WTC11 (cell line): ENCODE measurements around the gene MRPS34. TPM values are rescaled to one million over a fixed set of nuclear protein-coding genes. Genes with fewer than 3 reads are reported as not detected.

Experiments
- ATAC-seq: fragments of 200-7000 bp; cut with Tn5 transposase; 2 replicates; pipeline ENCODE4 v1.10.0; 2021; ENCODE audit warnings: mild to moderate bottlenecking, moderate library complexity
- CTCF ChIA-PET: fragments of 300-600 bp; sonication (Branson Sonifier 250); formaldehyde crosslinking; loops from one replicate; lab custom pipeline; 2021; ENCODE audit warnings: antibody characterized with exemption; lab: Charles Lee
- POLR2A ChIA-PET: fragments of 350-600 bp; sonication (Branson Sonifier 250); formaldehyde crosslinking; loops from one replicate; lab custom pipeline; 2021; ENCODE audit warnings: antibody characterized with exemption; lab: Charles Lee
- DNase-seq: peaks from one replicate; pipeline ENCODE4 v3.0.0; 2021; ENCODE audit warnings: low spot score
- H3K27ac Mint-ChIP-seq: 2 replicates; pipeline ENCODE4 v1.8.0; 2021; ENCODE audit warnings: mixed read lengths
- H3K27me3 Mint-ChIP-seq: 2 replicates; pipeline ENCODE4 v1.8.0; 2021; ENCODE audit warnings: low read depth, mild to moderate bottlenecking, moderate library complexity, mixed read lengths
- H3K36me3 Mint-ChIP-seq: 2 replicates; pipeline ENCODE4 v1.8.0; 2021; ENCODE audit warnings: mixed read lengths
- H3K4me1 Mint-ChIP-seq: 2 replicates; pipeline ENCODE4 v1.8.0; 2022; ENCODE audit warnings: mixed read lengths
- H3K4me3 Mint-ChIP-seq: 2 replicates; pipeline ENCODE4 v1.8.0; 2021; ENCODE audit warnings: mild to moderate bottlenecking, moderate library complexity, mixed read lengths
- H3K9me3 Mint-ChIP-seq: 2 replicates; pipeline ENCODE4 v1.8.0; 2021; ENCODE audit warnings: mixed read lengths
- ARID4B ChIP-seq: sonication (generic); formaldehyde crosslinking; IDR thresholded peaks from 2 replicates; pipeline ENCODE4 v1.8.0; 2023; ENCODE audit warnings: missing genetic modification reagents, mild to moderate bottlenecking, borderline replicate concordance
- CBFB ChIP-seq: sonication (generic); formaldehyde crosslinking; IDR thresholded peaks from 2 replicates; pipeline ENCODE4 v1.8.1; 2022; ENCODE audit warnings: mild to moderate bottlenecking, low read depth, missing genetic modification reagents
- ELF4 ChIP-seq: sonication (generic); formaldehyde crosslinking; IDR thresholded peaks from 2 replicates; pipeline ENCODE4 v1.8.1; 2022; ENCODE audit warnings: low read depth, mild to moderate bottlenecking, moderate library complexity, missing genetic modification reagents
- ESRRA ChIP-seq: sonication (generic); formaldehyde crosslinking; IDR thresholded peaks from 2 replicates; pipeline ENCODE4 v1.8.1; 2022; ENCODE audit warnings: mild to moderate bottlenecking, missing genetic modification reagents, borderline replicate concordance
- ETV6 ChIP-seq: sonication (generic); formaldehyde crosslinking; IDR thresholded peaks from 2 replicates; pipeline ENCODE4 v1.8.1; 2022; ENCODE audit warnings: mild to moderate bottlenecking, missing genetic modification reagents
- HMGXB4 ChIP-seq: sonication (generic); formaldehyde crosslinking; IDR thresholded peaks from 2 replicates; pipeline ENCODE4 v1.8.1; 2023; ENCODE audit warnings: mild to moderate bottlenecking, moderate library complexity, missing genetic modification reagents
- IRF1 ChIP-seq: sonication (generic); formaldehyde crosslinking; IDR thresholded peaks from 2 replicates; pipeline ENCODE4 v1.8.0; 2023; ENCODE audit warnings: missing genetic modification reagents
- IRF2 ChIP-seq: sonication (generic); formaldehyde crosslinking; IDR thresholded peaks from 2 replicates; pipeline ENCODE4 v1.8.0; 2022; ENCODE audit warnings: low read depth, missing genetic modification reagents, borderline replicate concordance
- JUN ChIP-seq: sonication (generic); formaldehyde crosslinking; IDR thresholded peaks from 2 replicates; pipeline ENCODE4 v1.8.0; 2023; ENCODE audit warnings: mild to moderate bottlenecking, missing genetic modification reagents
- NFATC4 ChIP-seq: fragments of 250-450 bp; sonication (Bioruptor Pico); IDR thresholded peaks from 2 replicates; pipeline ENCODE4 v1.9.0; 2021; ENCODE audit warnings: mild to moderate bottlenecking
- NR2C2 ChIP-seq: sonication (generic); formaldehyde crosslinking; IDR thresholded peaks from 2 replicates; pipeline ENCODE4 v1.8.0; 2022; ENCODE audit warnings: mild to moderate bottlenecking, missing genetic modification reagents
- PRDM15 ChIP-seq: sonication (generic); formaldehyde crosslinking; IDR thresholded peaks from 2 replicates; pipeline ENCODE4 v1.8.0; 2022; ENCODE audit warnings: missing genetic modification reagents
- SMAD4 ChIP-seq: sonication (generic); formaldehyde crosslinking; IDR thresholded peaks from 2 replicates; pipeline ENCODE4 v1.8.0; 2022; ENCODE audit warnings: mild to moderate bottlenecking, missing genetic modification reagents
- STAT6 ChIP-seq: sonication (generic); formaldehyde crosslinking; conservative IDR thresholded peaks from 2 replicates; pipeline ENCODE4 v1.8.1; 2023; ENCODE audit warnings: mild to moderate bottlenecking, low read depth, missing genetic modification reagents, moderate library complexity
- TEAD4 ChIP-seq: sonication (generic); formaldehyde crosslinking; IDR thresholded peaks from 2 replicates; pipeline ENCODE4 v1.8.0; 2022; ENCODE audit warnings: mild to moderate bottlenecking, missing genetic modification reagents
- TP53 ChIP-seq: sonication (generic); formaldehyde crosslinking; IDR thresholded peaks from 2 replicates; pipeline ENCODE4 v1.8.1; 2023; ENCODE audit warnings: mild to moderate bottlenecking, missing genetic modification reagents
- ZBTB21 ChIP-seq: sonication (generic); formaldehyde crosslinking; IDR thresholded peaks from 2 replicates; pipeline ENCODE4 v1.8.1; 2023; ENCODE audit warnings: mild to moderate bottlenecking, missing genetic modification reagents, borderline replicate concordance
- ZNF121 ChIP-seq: sonication (generic); formaldehyde crosslinking; IDR thresholded peaks from 2 replicates; pipeline ENCODE4 v1.8.0; 2023; ENCODE audit warnings: missing genetic modification reagents
- total RNA-seq: library from RNA; stranded (reverse); gene quantifications from 3 replicates; pipeline ENCODE4 v1.2.3, GENCODE V29; 2021
- TF ChIP-seq, protein P1 (sequence below): sonication (generic); formaldehyde crosslinking; IDR thresholded peaks from 2 replicates; pipeline ENCODE4 v1.8.1; 2022; ENCODE audit warnings: mild to moderate bottlenecking, missing genetic modification reagents, moderate library complexity, borderline replicate concordance
- TF ChIP-seq, protein P2 (sequence below): fragments of 250-450 bp; sonication (Bioruptor Pico); IDR thresholded peaks from 2 replicates; pipeline ENCODE4 v1.9.0; 2021; ENCODE audit warnings: mild to moderate bottlenecking

Gene MRPS34
- total RNA-seq, 1 experiment from 2014 or later: 258 TPM

- Mint-ChIP-seq H3K27ac (no peak overlapping the region), H3K4me1 (no peaks in the 10 kb centered on the region), H3K27me3 (no peaks in the 10 kb centered on the region), H3K4me3 (no peak overlapping the region), H3K36me3 (no peaks in the 10 kb centered on the region; the same call in 1 of the 2 replicates), H3K9me3 (no peaks in the 10 kb centered on the region)
- ChIA-PET CTCF (no interaction called here), POLR2A (no interaction called here)
- TF ChIP-seq IRF1 (CRISPR knock-in tag) (no peak), ZNF121 (CRISPR knock-in tag) (no peak), TEAD4 (CRISPR knock-in tag) (no peak), ETV6 (CRISPR knock-in tag) (no peak), IRF2 (CRISPR knock-in tag) (no peak), ELF4 (CRISPR knock-in tag) (no peak), JUN (CRISPR knock-in tag) (no peak), CBFB (no peak), TP53 (CRISPR knock-in tag) (no peak), STAT6 (CRISPR knock-in tag) (no peak), ESRRA (CRISPR knock-in tag) (no peak), ZBTB21 (CRISPR knock-in tag) (no peak), ARID4B (CRISPR knock-in tag) (no peak), NR2C2 (CRISPR knock-in tag) (no peak), SMAD4 (no peak), HMGXB4 (CRISPR knock-in tag) (no peak), NFATC4 (CRISPR knock-in tag) (no peak), PRDM15 (no peak)
- TF ChIP-seq, protein P1, sequence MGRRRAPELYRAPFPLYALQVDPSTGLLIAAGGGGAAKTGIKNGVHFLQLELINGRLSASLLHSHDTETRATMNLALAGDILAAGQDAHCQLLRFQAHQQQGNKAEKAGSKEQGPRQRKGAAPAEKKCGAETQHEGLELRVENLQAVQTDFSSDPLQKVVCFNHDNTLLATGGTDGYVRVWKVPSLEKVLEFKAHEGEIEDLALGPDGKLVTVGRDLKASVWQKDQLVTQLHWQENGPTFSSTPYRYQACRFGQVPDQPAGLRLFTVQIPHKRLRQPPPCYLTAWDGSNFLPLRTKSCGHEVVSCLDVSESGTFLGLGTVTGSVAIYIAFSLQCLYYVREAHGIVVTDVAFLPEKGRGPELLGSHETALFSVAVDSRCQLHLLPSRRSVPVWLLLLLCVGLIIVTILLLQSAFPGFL (CRISPR knock-in tag): no peak
- TF ChIP-seq, protein P2, sequence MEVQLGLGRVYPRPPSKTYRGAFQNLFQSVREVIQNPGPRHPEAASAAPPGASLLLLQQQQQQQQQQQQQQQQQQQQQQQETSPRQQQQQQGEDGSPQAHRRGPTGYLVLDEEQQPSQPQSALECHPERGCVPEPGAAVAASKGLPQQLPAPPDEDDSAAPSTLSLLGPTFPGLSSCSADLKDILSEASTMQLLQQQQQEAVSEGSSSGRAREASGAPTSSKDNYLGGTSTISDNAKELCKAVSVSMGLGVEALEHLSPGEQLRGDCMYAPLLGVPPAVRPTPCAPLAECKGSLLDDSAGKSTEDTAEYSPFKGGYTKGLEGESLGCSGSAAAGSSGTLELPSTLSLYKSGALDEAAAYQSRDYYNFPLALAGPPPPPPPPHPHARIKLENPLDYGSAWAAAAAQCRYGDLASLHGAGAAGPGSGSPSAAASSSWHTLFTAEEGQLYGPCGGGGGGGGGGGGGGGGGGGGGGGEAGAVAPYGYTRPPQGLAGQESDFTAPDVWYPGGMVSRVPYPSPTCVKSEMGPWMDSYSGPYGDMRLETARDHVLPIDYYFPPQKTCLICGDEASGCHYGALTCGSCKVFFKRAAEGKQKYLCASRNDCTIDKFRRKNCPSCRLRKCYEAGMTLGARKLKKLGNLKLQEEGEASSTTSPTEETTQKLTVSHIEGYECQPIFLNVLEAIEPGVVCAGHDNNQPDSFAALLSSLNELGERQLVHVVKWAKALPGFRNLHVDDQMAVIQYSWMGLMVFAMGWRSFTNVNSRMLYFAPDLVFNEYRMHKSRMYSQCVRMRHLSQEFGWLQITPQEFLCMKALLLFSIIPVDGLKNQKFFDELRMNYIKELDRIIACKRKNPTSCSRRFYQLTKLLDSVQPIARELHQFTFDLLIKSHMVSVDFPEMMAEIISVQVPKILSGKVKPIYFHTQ (CRISPR knock-in tag): no peak
- DNase-seq (no peak), ATAC-seq (no peak)
Observed at GRCh38 chr16:1760911-1761310, 12.0 kb downstream of the MRPS34 start.
